NCI-H524 treated with DMSO at 0.1 percent for 48 hours (cell line): ENCODE measurements around the gene GATD1.

Source experiments
- DNase-seq: peaks from one replicate; lab custom pipeline; 2025; lab: John Stamatoyannopoulos, UW

GATD1 gene

GRCh38 chr11:778976-779954 lies 2.0 kb upstream of the GATD1 start:
- no peak for DNase-seq

DNA sequence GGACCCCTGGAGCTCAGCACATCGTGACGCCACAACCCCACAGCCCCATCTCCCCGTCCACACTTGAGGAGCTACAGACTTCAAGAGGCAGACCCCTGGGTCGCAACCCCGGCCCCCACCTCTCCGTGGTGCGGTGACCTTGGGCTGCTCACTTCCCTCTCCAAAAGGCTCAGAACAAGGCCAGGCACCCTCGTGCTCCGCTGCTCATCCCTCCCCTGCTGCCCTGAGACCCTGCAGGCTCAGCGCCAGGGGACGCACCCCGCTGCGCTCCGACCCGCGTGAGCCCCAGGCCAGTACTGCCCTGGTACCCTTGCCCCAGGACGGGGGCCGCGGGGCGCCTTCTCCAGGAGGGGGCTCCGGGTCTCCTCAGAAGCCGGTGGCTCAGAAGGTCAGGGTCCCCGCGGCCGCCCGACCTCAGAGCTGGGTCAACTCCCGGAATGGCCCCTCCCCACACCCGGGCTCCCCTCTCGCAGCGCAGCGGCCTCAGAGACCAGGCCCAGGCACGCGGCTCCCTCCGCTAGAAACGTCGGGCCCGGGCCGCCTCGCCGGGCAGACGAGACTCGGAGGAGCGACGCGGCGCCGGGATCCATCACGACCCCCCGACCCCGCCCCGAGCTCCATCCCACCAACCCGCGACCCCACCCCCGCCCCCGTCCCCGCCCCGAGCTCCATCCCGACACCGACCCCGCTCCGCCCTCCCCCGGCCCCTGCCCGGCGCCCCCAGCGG lies 563 bp downstream of the GATD1 start:
- DNase-seq: no peak

GRCh38 chr11:776263-776560 lies 1.1 kb downstream of the GATD1 start:
- no peak for DNase-seq

DNA sequence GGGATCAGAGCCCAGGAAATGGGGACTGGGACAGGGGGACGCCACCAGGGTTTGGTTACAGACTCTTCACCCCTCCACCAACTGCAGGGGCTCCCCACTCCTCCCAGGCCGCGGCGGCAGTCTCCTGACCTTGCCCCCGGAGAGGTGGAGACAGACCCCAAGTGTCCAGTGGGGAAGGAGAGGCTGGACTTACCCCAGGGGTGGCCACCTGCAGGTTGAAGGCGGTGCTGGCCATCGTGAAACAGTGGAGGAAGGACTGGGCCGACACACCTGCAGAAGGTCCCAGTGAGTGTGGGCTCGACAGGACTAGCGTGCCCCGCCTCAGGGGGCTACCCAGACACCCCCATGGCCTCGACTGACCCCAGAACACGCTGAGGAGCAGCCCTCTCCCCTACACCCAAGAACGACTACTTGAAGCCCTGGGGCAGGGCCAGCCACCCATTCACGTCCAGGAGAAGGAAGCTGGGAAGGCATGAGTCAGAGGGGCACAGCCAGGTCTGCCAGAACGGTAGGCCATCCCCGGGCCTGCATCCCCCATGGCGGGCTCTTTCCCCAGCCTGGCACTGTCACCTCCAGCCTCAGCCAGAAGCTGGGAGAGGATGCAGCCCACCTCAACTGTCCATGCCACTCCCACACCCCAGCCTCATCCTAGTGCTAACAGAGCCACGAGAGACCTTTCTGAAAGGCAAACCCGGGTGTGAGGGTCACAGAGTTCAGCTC lies 2.3 kb downstream of the GATD1 start:
- DNase-seq: no peak

- DNase-seq: no peak
Measured at GRCh38 chr11:773830-774229, 3.5 kb downstream of the GATD1 start.

DNA sequence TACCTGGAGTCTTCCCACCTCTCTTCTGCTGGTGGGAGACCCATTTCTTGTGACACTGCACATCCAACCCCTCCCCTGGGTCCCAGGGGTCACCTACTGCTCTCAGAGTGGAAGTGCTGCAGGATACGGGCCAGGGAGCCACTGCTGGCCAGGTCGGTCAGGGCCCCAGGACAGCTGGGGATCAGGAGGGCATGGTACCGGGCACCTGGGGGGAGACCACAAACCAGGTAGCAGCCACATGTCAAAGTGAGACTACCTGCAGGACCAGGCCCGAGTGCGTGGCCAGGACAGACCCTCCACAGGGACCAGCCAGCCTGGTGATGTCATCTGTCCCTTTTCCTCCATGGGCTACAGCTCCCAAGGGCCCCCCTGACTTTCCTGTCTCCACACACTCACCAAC lies 3.9 kb downstream of the GATD1 start:
- DNase-seq: no peak

GRCh38 chr11:772429-773390 lies 4.6 kb downstream of the GATD1 start:
- DNase-seq: no peak

GRCh38 chr11:771617-772204 lies 5.6 kb downstream of the GATD1 start:
- DNase-seq: no peak

DNA sequence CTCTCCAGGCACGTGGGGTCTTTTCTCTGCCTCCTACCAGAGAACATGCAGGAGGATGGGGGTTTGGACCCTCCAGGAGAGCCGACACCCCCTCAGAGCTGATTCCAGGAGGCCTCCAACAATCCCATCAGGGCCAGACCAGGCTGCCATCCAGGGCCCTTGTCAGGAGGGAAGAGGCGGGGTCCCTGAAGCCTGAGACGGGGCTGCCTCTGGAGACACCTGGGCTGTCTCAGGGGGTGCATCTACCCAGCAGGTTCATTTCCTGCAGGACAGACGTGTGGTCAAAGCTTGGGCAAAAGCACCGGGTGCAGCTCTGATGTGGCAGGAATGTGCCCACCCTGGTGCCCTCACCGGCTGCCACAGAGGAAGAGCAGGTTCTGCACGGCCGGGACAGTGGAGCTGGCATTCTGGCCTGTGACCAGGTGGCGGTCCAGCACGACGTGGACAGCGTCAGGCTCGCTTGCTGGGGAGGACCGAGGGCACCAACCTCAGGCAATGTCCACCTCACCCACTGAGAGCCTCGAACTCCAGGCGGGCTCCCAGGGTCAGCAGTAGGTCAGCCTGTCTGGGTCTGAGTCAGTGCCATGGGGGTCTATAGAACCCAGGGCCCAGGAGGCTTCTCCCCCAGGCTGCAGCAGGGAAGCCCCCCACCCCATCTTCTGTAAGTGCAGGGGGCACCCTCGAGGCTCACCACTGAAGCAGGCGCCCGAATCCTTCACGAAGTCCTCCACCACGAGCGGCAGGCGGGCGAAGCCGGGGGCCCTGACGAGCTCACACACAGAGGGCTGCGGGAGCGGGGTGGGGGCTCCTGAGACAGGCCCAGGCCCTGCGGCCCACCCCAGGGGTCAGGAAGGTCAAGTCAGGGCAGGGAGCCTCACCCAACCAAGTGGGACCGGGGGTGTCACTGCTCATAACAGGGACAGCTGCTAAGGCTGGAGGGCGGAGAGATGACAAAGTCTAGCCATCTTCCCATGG lies 6.4 kb downstream of the GATD1 start:
- no peak for DNase-seq

DNA sequence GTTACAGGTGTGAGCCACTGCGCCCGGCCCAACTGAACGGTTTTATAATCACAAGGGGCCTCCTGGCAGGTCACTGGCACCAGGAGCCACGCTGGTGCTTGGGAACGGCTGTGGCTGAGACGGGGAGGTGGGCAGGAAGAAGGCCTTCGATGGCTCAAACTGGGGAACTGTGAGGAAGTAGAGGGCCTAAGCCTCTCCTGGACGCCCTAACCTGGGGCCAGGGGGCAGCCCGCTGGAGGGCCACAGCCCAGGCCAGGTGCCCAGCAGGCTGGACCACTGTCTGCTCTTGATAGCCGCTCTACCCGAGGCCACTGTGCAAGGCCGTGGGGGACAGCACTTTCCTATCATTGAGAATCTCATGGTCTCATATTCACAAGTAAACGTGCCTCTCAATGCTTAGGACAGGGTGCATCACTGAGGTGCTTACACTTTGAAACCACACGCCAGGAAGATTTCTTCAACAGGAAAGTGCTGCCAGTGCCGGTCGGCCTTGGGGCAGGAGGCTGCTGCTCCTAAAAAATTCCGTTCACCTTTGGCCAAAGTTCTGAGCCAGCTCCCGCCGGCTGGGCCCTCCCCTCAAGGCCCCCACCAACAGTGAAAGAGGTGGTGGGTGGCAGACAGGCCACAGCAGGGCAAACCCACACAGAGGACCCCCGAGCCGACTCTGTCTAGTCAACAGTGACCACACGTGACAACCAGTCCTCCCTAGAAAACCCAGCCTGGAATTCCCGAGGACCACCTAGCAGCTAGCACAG lies 7.2 kb downstream of the GATD1 start:
- DNase-seq: no peak

DNA sequence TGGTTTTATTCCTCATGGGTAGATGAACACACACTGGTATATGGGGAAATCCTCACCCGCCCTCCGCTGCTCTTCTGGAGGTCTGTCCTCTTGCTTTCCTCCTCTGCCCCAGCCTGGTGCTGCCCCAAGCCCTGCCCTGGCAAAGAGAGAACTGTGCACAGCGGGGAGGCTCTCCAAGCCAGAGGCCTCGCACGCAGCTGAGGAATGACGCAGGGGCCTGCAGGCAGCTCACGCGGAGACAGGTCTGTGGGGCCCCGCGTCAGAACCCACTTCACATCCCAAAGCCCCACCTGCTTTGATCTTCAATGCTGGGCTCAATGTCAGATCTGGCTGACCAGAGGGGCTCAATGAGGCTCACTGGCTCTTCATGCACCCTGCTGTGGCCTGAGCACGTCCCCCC lies 10.0 kb downstream of the GATD1 start:
- DNase-seq: no peak

DNA sequence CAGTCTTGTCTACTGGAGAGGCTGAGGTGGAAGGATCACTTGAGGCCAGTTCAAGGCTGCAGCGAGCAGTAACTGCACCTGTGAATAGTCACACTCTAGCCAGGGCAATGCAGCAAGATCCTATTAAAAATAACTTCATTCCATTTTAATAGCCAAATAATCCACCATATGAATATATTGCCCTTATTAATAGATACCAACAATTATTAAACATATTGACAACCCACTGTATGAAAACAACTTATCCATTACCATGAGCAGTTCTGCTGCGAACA lies 10.4 kb downstream of the GATD1 start:
- no peak for DNase-seq

DNA sequence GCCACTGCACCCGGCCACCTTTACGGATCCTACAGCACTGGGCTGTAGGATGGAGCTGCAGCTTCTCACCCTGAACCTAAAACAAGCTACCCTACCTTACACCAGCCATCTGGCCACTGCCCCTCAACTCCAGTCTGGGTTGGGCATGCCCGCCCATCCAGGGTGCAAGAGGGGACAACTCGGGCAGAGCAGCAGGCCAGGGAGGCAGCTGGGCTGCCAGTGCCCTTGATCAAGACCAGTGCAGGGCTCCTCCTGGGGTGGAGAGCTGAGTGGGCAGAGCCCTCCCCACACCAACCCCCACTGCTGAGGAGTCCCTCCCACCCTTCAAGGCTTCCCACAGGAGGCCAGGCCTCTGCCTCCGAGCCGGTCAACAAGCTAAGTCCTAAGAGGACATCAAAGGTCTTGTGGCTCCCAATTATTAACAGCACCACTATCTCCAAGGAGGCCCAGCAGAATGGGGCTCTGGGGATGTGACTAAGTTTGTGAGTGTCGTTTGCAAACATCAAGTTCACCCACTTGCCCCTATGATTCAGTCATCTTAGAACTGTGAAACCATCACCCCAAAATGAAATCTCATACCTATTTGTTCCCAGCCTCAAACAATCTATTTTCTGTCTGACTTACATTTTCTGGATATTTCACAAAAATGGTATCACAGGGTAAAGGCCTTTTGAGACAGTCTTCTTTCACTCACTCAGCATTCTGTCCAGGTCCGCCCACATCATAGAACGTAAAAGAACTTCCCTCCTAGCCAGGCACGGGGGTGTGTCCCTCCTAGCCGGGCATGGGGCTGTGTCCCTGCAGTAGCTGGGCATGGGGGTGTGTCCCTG lies 11.0 kb downstream of the GATD1 start:
- no peak for DNase-seq

- DNase-seq: no peak
Measured at GRCh38 chr11:765802-766091, 11.5 kb downstream of the GATD1 start.

DNA sequence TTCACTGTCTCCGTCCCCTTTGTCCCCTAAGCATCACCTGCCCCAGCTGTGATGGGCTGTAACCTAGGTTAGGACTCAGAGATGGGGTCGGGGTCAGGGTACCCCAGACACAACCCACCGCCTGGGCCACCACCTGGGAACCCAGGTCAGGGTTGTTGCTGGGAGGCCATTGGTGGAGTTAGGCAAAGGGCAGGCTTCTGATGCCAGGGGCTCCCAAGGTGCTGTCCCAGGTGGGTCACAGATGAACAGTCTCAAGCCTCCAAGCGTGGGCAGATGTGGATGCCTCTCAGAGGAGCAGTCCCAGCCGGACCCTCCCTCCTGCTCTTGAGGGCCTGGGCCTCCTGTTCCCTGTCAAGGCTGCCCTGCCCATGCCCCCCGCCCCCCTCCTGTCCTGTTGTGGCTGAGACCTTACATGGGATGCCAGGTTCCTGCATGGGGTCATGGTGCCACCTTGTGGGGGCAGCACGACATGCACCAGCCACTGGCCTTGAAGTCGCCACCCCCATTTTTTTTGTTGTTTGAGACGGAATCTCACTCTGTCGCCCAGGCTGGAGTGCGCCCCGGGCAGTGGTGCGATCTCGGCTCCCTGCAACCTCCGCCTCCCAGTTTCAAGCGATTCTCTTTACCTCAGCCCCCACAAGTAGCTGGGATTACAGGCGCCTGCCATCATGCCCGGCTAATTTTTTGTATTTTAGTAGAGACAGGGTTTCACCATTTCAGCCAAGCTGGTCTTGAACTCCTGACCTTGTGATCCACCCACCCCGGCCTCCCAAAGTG lies 12.1 kb downstream of the GATD1 start:
- peak; percentile 18 for DNase-seq

DNA sequence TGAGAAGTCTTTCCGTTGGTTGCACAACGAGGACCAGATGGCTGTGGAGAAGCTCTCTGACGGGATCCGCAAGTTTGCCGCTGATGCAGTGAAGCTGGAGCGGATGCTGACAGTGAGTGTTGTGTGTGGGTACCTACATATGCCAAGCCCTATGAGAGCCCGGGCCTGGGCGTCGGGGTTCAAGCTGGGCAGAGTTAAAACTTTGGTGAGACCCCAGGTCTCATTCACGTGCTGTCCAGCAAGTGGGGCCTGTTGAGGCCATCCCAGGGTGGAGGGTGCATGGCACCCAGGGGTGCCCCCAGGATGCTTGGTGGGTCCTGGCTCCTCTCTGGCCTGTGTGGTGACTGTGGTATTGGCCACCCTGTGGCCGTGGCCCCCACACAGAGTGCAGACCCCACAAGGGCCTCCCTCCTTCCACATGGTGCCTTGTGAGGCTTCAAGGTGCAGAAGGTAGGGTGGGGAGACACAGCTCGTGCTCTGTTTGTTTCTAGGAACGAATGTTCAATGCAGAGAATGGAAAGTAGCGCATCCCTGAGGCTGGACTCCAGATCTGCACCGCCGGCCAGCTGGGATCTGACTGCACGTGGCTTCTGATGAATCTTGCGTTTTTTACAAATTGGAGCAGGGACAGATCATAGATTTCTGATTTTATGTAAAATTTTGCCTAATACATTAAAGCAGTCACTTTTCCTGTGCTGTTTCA lies 12.8 kb downstream of the GATD1 start:
- no peak for DNase-seq

DNA sequence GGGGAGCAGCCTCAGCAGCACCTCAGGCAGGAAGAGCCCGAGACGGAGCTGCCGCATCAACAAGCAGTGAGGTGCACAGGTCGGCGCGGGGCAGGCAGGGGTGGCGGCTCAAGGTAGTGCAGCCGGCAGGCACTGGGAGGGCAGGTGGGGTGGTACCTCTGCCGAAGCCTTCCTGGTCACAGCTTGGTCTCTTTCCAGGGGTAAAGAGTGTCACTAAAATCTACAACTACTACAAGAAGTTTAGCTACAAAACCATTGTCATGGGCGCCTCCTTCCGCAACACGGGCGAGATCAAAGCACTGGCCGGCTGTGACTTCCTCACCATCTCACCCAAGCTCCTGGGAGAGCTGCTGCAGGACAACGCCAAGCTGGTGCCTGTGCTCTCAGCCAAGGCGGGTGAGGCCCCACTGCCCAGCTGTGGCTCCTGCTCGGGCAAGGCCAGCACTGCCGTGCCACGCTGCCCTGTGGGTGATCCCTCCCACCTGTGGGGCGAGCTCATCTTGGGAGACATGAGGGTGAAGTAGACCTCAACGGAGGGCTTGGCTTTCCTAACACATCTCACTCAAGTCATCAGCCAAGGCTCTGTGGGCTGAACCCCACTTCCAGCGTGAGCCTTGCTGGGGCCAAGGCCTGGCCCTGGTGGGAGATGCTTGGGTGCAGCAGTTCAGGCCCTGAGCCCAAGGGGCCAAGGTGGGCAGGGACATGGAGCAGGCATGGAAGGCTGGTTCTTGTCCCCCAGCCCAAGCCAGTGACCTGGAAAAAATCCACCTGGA lies 13.6 kb downstream of the GATD1 start:
- no peak for DNase-seq
